Naive thymus-derived CD4-positive, alpha-beta T cell (primary cell): ENCODE measurements around the gene KDM7A. TPM values are rescaled to one million over a fixed set of nuclear protein-coding genes. Genes with fewer than 3 reads are reported as not detected.

Source experiments
- ATAC-seq: fragments of 150-1000 bp; cut with Tn5 transposase; 2 replicates; pipeline ENCODE4 v1.10.0; 2021; ENCODE audit warnings: mild to moderate bottlenecking, moderate library complexity
- CTCF ChIA-PET: fragments of 350-600 bp; sonication (Branson Sonifier 250); formaldehyde crosslinking; loops from one replicate; lab custom pipeline; 2021; ENCODE audit warnings: antibody characterized with exemption; lab: Charles Lee
- POLR2A ChIA-PET: fragments of 350-600 bp; sonication (Branson Sonifier 250); formaldehyde crosslinking; loops from one replicate; lab custom pipeline; 2021; ENCODE audit warnings: antibody characterized with exemption, inconsistent platforms; lab: Charles Lee
- DNase-seq, 9 donors: peaks; one replicate each; pipeline versions ENCODE4 v3.0.0 to v3.0.0-alpha.2; 2020 to 2022; ENCODE audit warnings: mixed read lengths in 1 of 9
- H3K27ac ChIP-seq: one replicate; pipeline ENCODE4 v1.7.0; 2013; ENCODE audit warnings: mild to moderate bottlenecking, low read depth, low read length, moderate library complexity
- H3K27me3 ChIP-seq, 2 donors: one replicate each; pipeline ENCODE4 v1.7.0; 2013; ENCODE audit warnings: low read length in 2 of 2, mild to moderate bottlenecking in 2 of 2, moderate library complexity in 2 of 2; ENCODE audit not compliant: control insufficient read depth in 2 of 2, insufficient read depth in 2 of 2
- H3K36me3 ChIP-seq, 3 experiments: 1 replicate in 2 of 3; 2 replicates in 1 of 3; pipeline ENCODE4 v1.7.0; 2013; ENCODE audit warnings: low read length in 3 of 3, mild to moderate bottlenecking in 3 of 3, moderate library complexity in 1 of 3; ENCODE audit not compliant: insufficient read depth in 3 of 3, control insufficient read depth in 2 of 3
- H3K4me1 ChIP-seq, 2 donors: one replicate each; pipeline ENCODE4 v1.7.0; 2013; ENCODE audit warnings: low read length in 2 of 2, mild to moderate bottlenecking in 2 of 2, moderate library complexity in 1 of 2; ENCODE audit not compliant: control insufficient read depth in 2 of 2, insufficient read depth in 2 of 2
- H3K4me3 ChIP-seq: 2 replicates; pipeline ENCODE4 v1.7.0; 2013; ENCODE audit warnings: mild to moderate bottlenecking, low read length
- H3K9me3 ChIP-seq, 3 experiments: 1 replicate in 2 of 3; 2 replicates in 1 of 3; pipeline ENCODE4 v1.7.0; 2013; ENCODE audit warnings: low read length in 3 of 3; ENCODE audit not compliant: control insufficient read depth in 2 of 3
- H3K27ac Mint-ChIP-seq, 9 donors: one replicate each; pipeline ENCODE4 v1.8.0; 2020 to 2022; ENCODE audit warnings: mixed read lengths in 9 of 9, mild to moderate bottlenecking in 8 of 9, moderate library complexity in 5 of 9, inconsistent platforms in 2 of 9
- H3K27me3 Mint-ChIP-seq, 5 donors: one replicate each; pipeline ENCODE4 v1.8.0; 2021 to 2022; ENCODE audit warnings: mixed read lengths in 5 of 5, mild to moderate bottlenecking in 1 of 5
- H3K36me3 Mint-ChIP-seq, 5 donors: one replicate each; pipeline ENCODE4 v1.8.0; 2020 to 2022; ENCODE audit warnings: mixed read lengths in 5 of 5, mild to moderate bottlenecking in 3 of 5, inconsistent platforms in 1 of 5
- H3K4me1 Mint-ChIP-seq, 7 donors: one replicate each; pipeline ENCODE4 v1.8.0; 2020 to 2022; ENCODE audit warnings: mixed read lengths in 7 of 7, mild to moderate bottlenecking in 3 of 7, inconsistent platforms in 1 of 7
- H3K4me3 Mint-ChIP-seq, 10 donors: one replicate each; pipeline ENCODE4 v1.8.0; 2020 to 2022; ENCODE audit warnings: mild to moderate bottlenecking in 10 of 10, mixed read lengths in 10 of 10, moderate library complexity in 6 of 10, inconsistent platforms in 2 of 10
- H3K9me3 Mint-ChIP-seq, 11 donors: one replicate each; pipeline ENCODE4 v1.8.0; 2020 to 2022; ENCODE audit warnings: mixed read lengths in 11 of 11, mild to moderate bottlenecking in 4 of 11, inconsistent platforms in 1 of 11, moderate library complexity in 1 of 11
- intact Hi-C, 2 donors: fragments of 100-400 bp; cut with micrococcal nuclease; formaldehyde crosslinking; loops; one replicate each; pipeline ENCODE4 v1.15.1; 2023
- polyA plus RNA-seq, 2 donors: library from polyadenylated mRNA; unstranded; fragments of 300-500 nt; fragmentation: Illumina TruSeq; gene quantifications; one replicate each; pipeline ENCODE4 v1.2.3, GENCODE V29; 2021
- total RNA-seq, 6 experiments: library from RNA in 5 of 6; stranded (reverse) in 5 of 6; gene quantifications; 1 replicate in 5 of 6; 2 replicates in 1 of 6; pipeline ENCODE4 v1.2.3 and lab custom pipeline; 2021 to 2026

Gene KDM7A
- total and polyA plus RNA-seq, 7 experiments from 2014 or later, result 5.4 to 62.5 (median 40.5) TPM

- DNase-seq, result no peak
- H3K27me3 Mint-ChIP-seq, result no peaks in the 10 kb centered on the region
- peaks cover 3 to 45% (median 30%) of the 10 kb centered on the region in 7 donors for H3K4me1 Mint-ChIP-seq
- H3K36me3 ChIP-seq, result peaks cover 6 to 28% (median 8%) of the 10 kb centered on the region in 3 experiments
- H3K9me3 Mint-ChIP-seq, result no peaks in the 10 kb centered on the region
- ATAC-seq, result no peak
- peaks cover 6 to 32% (median 20%) of the 10 kb centered on the region in 5 donors for H3K36me3 Mint-ChIP-seq
- ChIA-PET CTCF (no interaction called here), POLR2A (no interaction called here)
- no peak overlapping the region for H3K27ac ChIP-seq
- H3K27ac Mint-ChIP-seq, result peak overlapping the region in 3 of 9 donors; percentile 21 to 32 (median 30)
- no peak overlapping the region for H3K4me3 ChIP-seq
- intact Hi-C loops, result no loop called here
- no peak overlapping the region for H3K4me3 Mint-ChIP-seq
- H3K9me3 ChIP-seq, result no peaks in the 10 kb centered on the region
- peaks cover 0 to 4% of the 10 kb centered on the region in 2 donors for H3K4me1 ChIP-seq
- H3K27me3 ChIP-seq, result no peaks in the 10 kb centered on the region
Measured at GRCh38 chr7:140136073-140136472, 40.7 kb downstream of the KDM7A start.

- no peak for DNase-seq
- Histone ChIP-seq H3K36me3 (peaks cover 6 to 39% (median 12%) of the 10 kb centered on the region in 3 experiments), H3K4me1 (no peaks in the 10 kb centered on the region), H3K27ac (no peak overlapping the region), H3K9me3 (no peaks in the 10 kb centered on the region), H3K27me3 (no peaks in the 10 kb centered on the region), H3K4me3 (no peak overlapping the region)
- no peak for ATAC-seq
- ChIA-PET POLR2A (interaction anchor here (1.5 kb wide), 1 partner anchor 16 kb away, joined by 4 read pairs; no protein-coding TSS in a partner anchor), CTCF (no interaction called here)
- Mint-ChIP-seq H3K36me3 (peaks cover 6 to 41% (median 29%) of the 10 kb centered on the region in 5 donors), H3K4me1 (peaks cover 3 to 32% (median 17%) of the 10 kb centered on the region in 7 donors), H3K9me3 (no peaks in the 10 kb centered on the region), H3K27me3 (no peaks in the 10 kb centered on the region), H3K4me3 (no peak overlapping the region), H3K27ac (peak overlapping the region in 1 of 9 donors; percentile 22)
- intact Hi-C loops, result loop anchor here in 1 of 2 donors (5.0 kb wide), 1 partner anchor 33 kb away; no protein-coding TSS in a partner anchor
Measured at GRCh38 chr7:140134039-140134438, 42.7 kb downstream of the KDM7A start.

- peaks cover 10 to 44% (median 38%) of the 10 kb centered on the region in 5 donors for H3K36me3 Mint-ChIP-seq
Measured at GRCh38 chr7:140127360-140128127, 49.2 kb downstream of the KDM7A start.

GRCh38 chr7:140126435-140127034 is 50.2 kb downstream of the KDM7A start:
- ChIA-PET CTCF (interaction anchor here (1.7 kb wide), 1 partner anchor 22 kb away, joined by 3 read pairs; no protein-coding TSS in a partner anchor), POLR2A (interaction anchor here (0.6 to 0.7 kb wide), 2 partner anchors 466 to 718 kb away, joined by 3 read pairs; no protein-coding TSS in a partner anchor)
- H3K9me3 Mint-ChIP-seq, result no peaks in the 10 kb centered on the region
- H3K36me3 Mint-ChIP-seq, result peaks cover 8 to 38% (median 31%) of the 10 kb centered on the region in 5 donors
- H3K27ac ChIP-seq, result no peak overlapping the region
- H3K27ac Mint-ChIP-seq, result peak overlapping the region in 3 of 9 donors; percentile 9 to 55 (median 34)
- no peak overlapping the region for H3K4me3 Mint-ChIP-seq
- intact Hi-C loops, result no loop called here
- H3K4me1 ChIP-seq, result no peaks in the 10 kb centered on the region
- H3K27me3 Mint-ChIP-seq, result no peaks in the 10 kb centered on the region
- ATAC-seq (no peak), DNase-seq (no peak)
- H3K27me3 ChIP-seq, result no peaks in the 10 kb centered on the region
- no peaks in the 10 kb centered on the region for H3K9me3 ChIP-seq
- H3K4me3 ChIP-seq, result no peak overlapping the region
- H3K36me3 ChIP-seq, result peaks cover 0 to 61% (median 13%) of the 10 kb centered on the region in 3 experiments
- peaks cover 0 to 19% (median 5%) of the 10 kb centered on the region in 7 donors for H3K4me1 Mint-ChIP-seq

More at GRCh38 chr7:140127360-140128127, 49.2 kb downstream of the KDM7A start:
- ChIA-PET POLR2A (no interaction called here), CTCF (interaction anchor here (1.0 kb wide), 1 partner anchor 39 kb away, joined by 4 read pairs; no protein-coding TSS in a partner anchor)
- Histone ChIP-seq H3K9me3 (no peaks in the 10 kb centered on the region), H3K27ac (no peak overlapping the region), H3K36me3 (peaks cover 2 to 63% (median 16%) of the 10 kb centered on the region in 3 experiments), H3K4me1 (no peaks in the 10 kb centered on the region), H3K4me3 (no peak overlapping the region), H3K27me3 (no peaks in the 10 kb centered on the region)
- DNase-seq, result no peak
- no peaks in the 10 kb centered on the region for H3K27me3 Mint-ChIP-seq
- no peaks in the 10 kb centered on the region for H3K9me3 Mint-ChIP-seq
- intact Hi-C loops, result no loop called here
- ATAC-seq, result no peak
- H3K4me3 Mint-ChIP-seq, result no peak overlapping the region
- peaks cover 0 to 21% (median 5%) of the 10 kb centered on the region in 7 donors for H3K4me1 Mint-ChIP-seq
- H3K27ac Mint-ChIP-seq, result peak overlapping the region in 3 of 9 donors; percentile 3 to 68 (median 29)

GRCh38 chr7:140122965-140123364 is 53.8 kb downstream of the KDM7A start:
- peaks cover 0 to 10% (median 4%) of the 10 kb centered on the region in 7 donors for H3K4me1 Mint-ChIP-seq
- no peak overlapping the region for H3K4me3 Mint-ChIP-seq
- H3K27me3 Mint-ChIP-seq, result no peaks in the 10 kb centered on the region
- no peak overlapping the region for H3K27ac ChIP-seq
- peaks cover 4 to 41% (median 38%) of the 10 kb centered on the region in 5 donors for H3K36me3 Mint-ChIP-seq
- no peak overlapping the region for H3K4me3 ChIP-seq
- ChIA-PET CTCF (no interaction called here), POLR2A (interaction anchor here (1.2 kb wide), 1 partner anchor 15 kb away, joined by 4 read pairs; no protein-coding TSS in a partner anchor)
- DNase-seq, result no peak
- H3K9me3 Mint-ChIP-seq, result no peaks in the 10 kb centered on the region
- intact Hi-C loops, result loop anchor here in 1 of 2 donors (5.0 kb wide), 1 partner anchor 36 kb away; no protein-coding TSS in a partner anchor
- H3K4me1 ChIP-seq, result no peaks in the 10 kb centered on the region
- no peaks in the 10 kb centered on the region for H3K9me3 ChIP-seq
- H3K36me3 ChIP-seq, result peaks cover 0 to 56% (median 5%) of the 10 kb centered on the region in 3 experiments
- ATAC-seq, result no peak
- H3K27me3 ChIP-seq, result no peaks in the 10 kb centered on the region
- H3K27ac Mint-ChIP-seq, result peak overlapping the region in 2 of 9 donors; percentile 21 to 28

- H3K27ac Mint-ChIP-seq, result peak overlapping the region in 3 of 9 donors; percentile 60 to 74 (median 69)
- peaks cover 0 to 1% (median 0%) of the 10 kb centered on the region in 7 donors for H3K4me1 Mint-ChIP-seq
- Histone ChIP-seq H3K9me3 (no peaks in the 10 kb centered on the region), H3K4me3 (no peak overlapping the region), H3K27me3 (no peaks in the 10 kb centered on the region), H3K36me3 (peaks cover 0 to 55% (median 4%) of the 10 kb centered on the region in 3 experiments), H3K27ac (no peak overlapping the region), H3K4me1 (no peaks in the 10 kb centered on the region)
- peaks cover under 1 to 47% (median 44%) of the 10 kb centered on the region in 5 donors for H3K36me3 Mint-ChIP-seq
- CTCF ChIA-PET, result no interaction called here
- H3K27me3 Mint-ChIP-seq, result no peaks in the 10 kb centered on the region
- no peak overlapping the region for H3K4me3 Mint-ChIP-seq
- ATAC-seq, result no peak
- no peaks in the 10 kb centered on the region for H3K9me3 Mint-ChIP-seq
- intact Hi-C loops, result loop anchor here in 1 of 2 donors (5.0 kb wide), 1 partner anchor 34 kb away; no protein-coding TSS in a partner anchor
- no peak for DNase-seq
- POLR2A ChIA-PET, result no interaction called here
Measured at GRCh38 chr7:140121326-140121725, 55.5 kb downstream of the KDM7A start.
